ENCODE measurements around the gene PPM1K.

Gene PPM1K

DNA sequence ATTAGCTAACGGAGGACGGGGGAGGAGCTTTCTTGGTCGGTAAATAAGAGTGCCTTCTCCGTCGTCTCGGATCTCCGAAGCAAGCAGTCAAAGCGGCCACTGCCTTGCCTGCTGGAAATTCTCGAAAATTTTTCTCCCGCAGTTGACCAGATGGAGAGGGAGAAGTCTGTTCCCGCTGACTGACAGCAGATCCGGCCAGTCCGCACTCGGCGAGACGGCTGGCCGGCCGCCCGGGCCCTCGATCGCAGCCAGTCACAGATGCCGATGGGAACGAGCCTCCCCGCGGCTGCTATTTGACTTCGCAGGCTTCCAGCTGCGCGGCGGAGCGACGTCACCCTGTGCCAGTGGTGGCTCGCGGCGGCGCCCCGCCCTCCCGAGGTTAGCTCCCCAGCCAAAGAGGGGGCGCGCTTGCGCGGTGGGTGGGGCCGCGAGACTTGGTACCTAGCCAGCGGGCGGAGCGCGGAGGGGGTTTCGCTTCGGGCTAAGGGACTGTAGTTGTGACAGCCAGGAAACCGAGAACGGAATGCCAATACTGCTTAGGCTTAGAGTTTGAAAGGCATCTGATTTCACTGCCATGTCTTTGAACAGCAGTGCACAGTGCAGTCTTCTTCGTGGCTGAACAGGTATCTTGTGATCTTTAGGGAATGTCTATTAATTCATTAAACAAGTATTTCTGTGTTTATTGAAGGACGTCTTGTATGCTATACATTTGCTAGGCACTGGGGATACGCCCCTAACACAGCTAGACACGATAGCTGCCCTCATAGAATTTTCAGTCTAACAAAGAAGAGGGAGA, at the start of gene PPM1K:
PPM1K (minus strand) TSS at position 123 of the 796 bp plus-strand sequence. CDS start 5,978 bp downstream, outside the sequence.
- DNase-seq (ENCODE audit: extremely low read depth, low read depth), result peak; percentile 98
- TF ChIP-seq, protein P1, sequence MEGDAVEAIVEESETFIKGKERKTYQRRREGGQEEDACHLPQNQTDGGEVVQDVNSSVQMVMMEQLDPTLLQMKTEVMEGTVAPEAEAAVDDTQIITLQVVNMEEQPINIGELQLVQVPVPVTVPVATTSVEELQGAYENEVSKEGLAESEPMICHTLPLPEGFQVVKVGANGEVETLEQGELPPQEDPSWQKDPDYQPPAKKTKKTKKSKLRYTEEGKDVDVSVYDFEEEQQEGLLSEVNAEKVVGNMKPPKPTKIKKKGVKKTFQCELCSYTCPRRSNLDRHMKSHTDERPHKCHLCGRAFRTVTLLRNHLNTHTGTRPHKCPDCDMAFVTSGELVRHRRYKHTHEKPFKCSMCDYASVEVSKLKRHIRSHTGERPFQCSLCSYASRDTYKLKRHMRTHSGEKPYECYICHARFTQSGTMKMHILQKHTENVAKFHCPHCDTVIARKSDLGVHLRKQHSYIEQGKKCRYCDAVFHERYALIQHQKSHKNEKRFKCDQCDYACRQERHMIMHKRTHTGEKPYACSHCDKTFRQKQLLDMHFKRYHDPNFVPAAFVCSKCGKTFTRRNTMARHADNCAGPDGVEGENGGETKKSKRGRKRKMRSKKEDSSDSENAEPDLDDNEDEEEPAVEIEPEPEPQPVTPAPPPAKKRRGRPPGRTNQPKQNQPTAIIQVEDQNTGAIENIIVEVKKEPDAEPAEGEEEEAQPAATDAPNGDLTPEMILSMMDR (IDR thresholded peaks at IDR 0.05; ENCODE audit: low read depth, low read length), result peak; percentile 16

DNA sequence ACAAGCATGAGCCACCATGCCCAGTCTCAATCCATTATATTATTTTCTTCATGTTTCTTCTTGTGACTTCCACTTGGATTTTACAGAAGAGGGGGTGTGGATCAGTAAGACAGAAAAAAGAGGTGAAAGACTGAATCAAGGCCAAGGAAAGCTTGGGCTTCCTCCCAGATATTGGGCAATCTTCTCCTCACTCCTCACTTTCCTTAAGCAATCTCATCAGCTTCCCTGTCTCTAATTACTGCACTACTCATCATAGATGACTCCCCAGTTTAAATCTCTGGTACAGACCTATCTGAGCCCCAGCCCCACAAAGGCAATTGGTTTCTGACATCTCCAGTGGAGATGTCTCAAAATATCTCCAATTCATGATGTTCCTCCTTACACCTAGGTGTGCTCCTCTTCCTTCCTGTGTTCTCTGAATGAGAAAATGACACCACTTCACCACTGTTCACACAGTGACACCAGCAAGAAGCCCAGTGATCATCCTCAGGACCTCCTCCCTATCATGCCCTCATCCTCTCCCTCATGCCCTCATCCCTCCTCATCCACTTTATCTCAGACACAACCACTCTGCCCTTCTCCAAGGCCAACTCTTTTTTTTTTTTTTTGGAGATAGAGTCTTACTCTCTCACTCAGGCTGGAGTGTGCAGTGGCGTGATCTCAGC, 49.5 kb upstream of the PPM1K start:
- TF ChIP-seq, protein P1 (IDR thresholded peaks at IDR 0.05; ENCODE audit: low read depth, low read length), result no peak
- DNase-seq (ENCODE audit: extremely low read depth, low read depth), result peak; percentile 44

DNA sequence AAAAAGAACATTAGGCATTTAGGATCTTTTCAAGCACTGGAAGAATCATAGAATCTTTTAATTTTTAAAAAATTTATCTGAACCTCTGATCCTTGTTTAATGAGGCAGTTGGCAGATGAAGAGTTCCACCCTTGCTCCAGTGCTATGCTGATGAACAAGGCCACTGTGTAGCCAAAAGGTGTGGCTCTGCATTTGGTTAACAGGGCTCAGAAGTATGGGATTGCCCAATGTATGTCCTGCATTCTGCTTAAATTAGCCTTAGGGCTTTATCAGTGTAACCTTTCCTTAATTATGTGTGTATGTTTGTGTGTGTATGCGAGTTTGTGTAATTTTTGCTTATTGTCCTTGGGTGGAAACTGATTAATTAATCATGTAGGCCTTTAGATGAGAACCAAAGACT, 43.3 kb upstream of the PPM1K start:
- TF ChIP-seq, protein P1 (IDR thresholded peaks at IDR 0.05; ENCODE audit: low read depth, low read length), result no peak
- no peak for DNase-seq (ENCODE audit: extremely low read depth, low read depth)

DNA sequence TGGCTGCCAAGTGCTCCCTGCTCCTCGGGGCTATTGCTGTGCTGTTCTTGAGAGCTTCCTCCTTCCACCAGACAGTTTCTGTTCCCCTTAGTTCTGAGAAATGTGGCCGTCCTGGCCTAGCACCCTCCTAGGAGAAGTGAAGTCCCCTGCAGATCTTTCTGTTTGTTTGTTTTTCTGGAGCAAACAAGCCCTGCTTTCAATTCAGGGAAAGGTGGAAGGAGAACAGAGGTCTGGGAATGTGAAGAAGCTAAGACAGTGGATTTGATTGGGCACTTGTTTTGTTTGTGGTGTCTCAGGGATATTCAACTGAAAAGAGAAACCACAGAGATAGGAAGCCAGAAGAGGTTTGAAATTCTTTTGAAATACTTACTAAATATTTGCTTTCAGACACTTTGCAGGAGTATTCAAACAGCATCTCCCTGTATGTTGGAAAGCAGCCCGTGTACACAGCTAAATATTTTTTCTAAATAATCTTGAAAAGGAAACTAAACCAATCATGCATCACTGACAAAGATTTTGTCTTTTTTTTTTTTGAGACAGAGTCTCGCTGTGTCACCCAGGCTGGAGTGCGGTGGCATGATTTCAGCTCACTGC, 36.5 kb upstream of the PPM1K start:
- no peak for DNase-seq (ENCODE audit: extremely low read depth, low read depth)
- TF ChIP-seq, protein P1 (IDR thresholded peaks at IDR 0.05; ENCODE audit: low read depth, low read length), result no peak

DNA sequence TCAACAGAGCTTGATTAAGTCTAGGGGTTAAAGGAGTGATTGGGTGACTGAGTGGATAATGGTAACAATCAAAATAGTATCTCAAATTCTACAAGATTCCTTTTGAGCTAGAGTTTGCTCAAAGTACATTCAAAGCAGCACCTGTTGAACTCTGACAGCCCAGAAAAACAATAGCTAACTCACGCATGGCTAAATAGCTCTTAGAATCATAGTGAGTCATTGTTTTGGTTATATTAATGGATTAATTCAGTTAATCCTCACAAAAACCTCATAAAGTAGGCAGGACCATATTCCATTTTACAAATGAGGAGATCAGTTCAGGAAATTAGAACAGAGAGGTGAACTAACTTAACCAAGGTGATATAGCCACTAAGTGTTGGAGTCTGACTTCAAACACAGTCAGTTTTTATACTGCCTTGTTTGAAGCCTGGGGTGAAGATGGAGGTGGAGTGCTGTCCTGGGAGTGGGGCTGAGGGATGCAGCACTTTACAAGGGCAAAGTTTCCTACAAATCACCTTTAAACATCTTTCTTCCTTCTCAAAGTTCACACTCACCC, 35.9 kb upstream of the PPM1K start:
- no peak for DNase-seq (ENCODE audit: extremely low read depth, low read depth)

DNA sequence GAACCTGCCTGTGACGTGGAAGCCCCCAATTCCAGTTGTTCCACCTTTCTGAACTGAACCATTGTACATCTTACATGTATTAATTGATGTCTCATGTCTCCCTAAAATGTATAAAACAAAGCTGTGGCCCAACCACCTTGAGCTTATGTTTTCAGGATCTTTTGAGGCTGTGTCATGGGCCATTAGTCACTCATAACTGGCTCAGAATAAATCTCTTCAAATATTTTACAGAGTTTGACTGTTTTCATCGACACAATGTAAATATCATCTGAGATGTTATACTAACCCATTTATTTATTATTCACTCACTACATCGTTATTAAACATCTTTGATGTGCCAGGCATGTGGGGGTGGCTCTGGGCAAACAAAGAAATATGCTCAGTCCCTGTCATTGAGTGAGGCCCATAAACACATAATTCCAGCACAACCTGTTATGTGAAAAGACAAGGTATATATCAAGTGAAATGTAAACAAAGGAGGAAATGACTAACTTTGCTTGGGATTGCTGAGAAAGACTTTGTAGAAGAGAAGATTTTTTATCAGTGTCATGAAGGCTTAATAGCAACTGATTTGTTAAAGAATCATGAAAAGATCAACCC, 34.5 kb upstream of the PPM1K start:
- no peak for DNase-seq (ENCODE audit: extremely low read depth, low read depth)
- TF ChIP-seq, protein P1 (IDR thresholded peaks at IDR 0.05; ENCODE audit: low read depth, low read length), result no peak

More for the DNA sequence above, 35.9 kb upstream of the PPM1K start:
- TF ChIP-seq, protein P1 (IDR thresholded peaks at IDR 0.05; ENCODE audit: low read depth, low read length), result no peak

Data from AG09319 (cell line).